Chondrocyte (in vitro differentiated cells): ENCODE measurements around the gene PTH2R. TPM values are rescaled to one million over a fixed set of nuclear protein-coding genes. Genes with fewer than 3 reads are reported as not detected.

ENCODE experiments used
- DNase-seq: peaks from one replicate; pipeline ENCODE4 v3.0.0; 2021; ENCODE audit warnings: mixed read lengths, low spot score
- H3K27ac Mint-ChIP-seq: one replicate; pipeline ENCODE4 v1.8.0; 2021; ENCODE audit warnings: mild to moderate bottlenecking, moderate library complexity, mixed read lengths; ENCODE audit not compliant: unreplicated experiment
- H3K27me3 Mint-ChIP-seq: 2 replicates; pipeline ENCODE4 v1.8.0; 2021; ENCODE audit warnings: low read depth, mixed read lengths
- H3K36me3 Mint-ChIP-seq: 2 replicates; pipeline ENCODE4 v1.8.0; 2021; ENCODE audit warnings: low read depth, mixed read lengths
- H3K4me1 Mint-ChIP-seq: 2 replicates; pipeline ENCODE4 v1.8.0; 2021; ENCODE audit warnings: low read depth, mild to moderate bottlenecking, mixed read lengths
- H3K4me3 Mint-ChIP-seq: one replicate; pipeline ENCODE4 v1.8.0; 2021; ENCODE audit warnings: mild to moderate bottlenecking, moderate library complexity, mixed read lengths; ENCODE audit not compliant: unreplicated experiment
- H3K9me3 Mint-ChIP-seq: 2 replicates; pipeline ENCODE4 v1.8.0; 2021; ENCODE audit warnings: low read depth, mixed read lengths
- CTCF ChIP-seq: fragments of 200-600 bp; sonication (generic); IDR thresholded peaks from 2 replicates; pipeline ENCODE4 v1.5.0; 2021; ENCODE audit warnings: antibody characterized with exemption, mild to moderate bottlenecking, moderate library complexity
- total RNA-seq: library from RNA; stranded (reverse); gene quantifications from 3 replicates; pipeline ENCODE4 v1.2.1, GENCODE V29; 2021

PTH2R gene
- total RNA-seq, 1 donor from 2014 or later, result not detected

GRCh38 chr2:208399201-208399600 is 7.4 kb upstream of the PTH2R start:
- H3K27me3 Mint-ChIP-seq, result peaks cover 50% of the 10 kb centered on the region
- no peaks in the 10 kb centered on the region for H3K9me3 Mint-ChIP-seq
- no peak overlapping the region for H3K27ac Mint-ChIP-seq
- TF ChIP-seq CTCF, result no peak
- H3K4me3 Mint-ChIP-seq, result no peak overlapping the region
- no peaks in the 10 kb centered on the region for H3K4me1 Mint-ChIP-seq
- no peaks in the 10 kb centered on the region for H3K36me3 Mint-ChIP-seq
- DNase-seq, result no peak

- no peaks in the 10 kb centered on the region for H3K36me3 Mint-ChIP-seq
- no peaks in the 10 kb centered on the region for H3K9me3 Mint-ChIP-seq
- H3K27me3 Mint-ChIP-seq, result peaks cover 55% of the 10 kb centered on the region
- no peak overlapping the region for H3K4me3 Mint-ChIP-seq
- H3K4me1 Mint-ChIP-seq, result peaks cover 10% of the 10 kb centered on the region
- peak; percentile 65 for TF ChIP-seq CTCF
- no peak for DNase-seq
- no peak overlapping the region for H3K27ac Mint-ChIP-seq
These were observed 1.1 kb downstream of the PTH2R start for GRCh38 chr2:208407667-208408066.

GRCh38 chr2:208413931-208414330 is 7.3 kb downstream of the PTH2R start:
- Mint-ChIP-seq H3K4me1 (no peaks in the 10 kb centered on the region), H3K9me3 (no peaks in the 10 kb centered on the region), H3K27me3 (peaks cover 32% of the 10 kb centered on the region), H3K4me3 (no peak overlapping the region), H3K36me3 (no peaks in the 10 kb centered on the region), H3K27ac (no peak overlapping the region)
- DNase-seq, result no peak
- no peak for TF ChIP-seq CTCF

- no peaks in the 10 kb centered on the region for H3K36me3 Mint-ChIP-seq
- H3K4me1 Mint-ChIP-seq, result no peaks in the 10 kb centered on the region
- TF ChIP-seq CTCF, result no peak
- DNase-seq, result no peak
- H3K27ac Mint-ChIP-seq, result no peak overlapping the region
- H3K4me3 Mint-ChIP-seq, result no peak overlapping the region
- H3K9me3 Mint-ChIP-seq, result no peaks in the 10 kb centered on the region
- peaks cover 25% of the 10 kb centered on the region for H3K27me3 Mint-ChIP-seq
These were observed 8.7 kb downstream of the PTH2R start for GRCh38 chr2:208415255-208415654.

GRCh38 chr2:208415897-208416296 is 9.3 kb downstream of the PTH2R start:
- TF ChIP-seq CTCF, result no peak
- H3K27me3 Mint-ChIP-seq, result peaks cover 23% of the 10 kb centered on the region
- no peaks in the 10 kb centered on the region for H3K36me3 Mint-ChIP-seq
- H3K4me1 Mint-ChIP-seq, result no peaks in the 10 kb centered on the region
- no peak for DNase-seq
- H3K9me3 Mint-ChIP-seq, result no peaks in the 10 kb centered on the region
- no peak overlapping the region for H3K4me3 Mint-ChIP-seq
- no peak overlapping the region for H3K27ac Mint-ChIP-seq
